Measurements from ENCODE around the gene GPRIN3.
"Not testable (repeated sequence)": the region's sequence is repeated elsewhere in the genome, so short reads cannot be mapped to it uniquely, and the experiment has no call there.

The GPRIN3 gene

DNA sequence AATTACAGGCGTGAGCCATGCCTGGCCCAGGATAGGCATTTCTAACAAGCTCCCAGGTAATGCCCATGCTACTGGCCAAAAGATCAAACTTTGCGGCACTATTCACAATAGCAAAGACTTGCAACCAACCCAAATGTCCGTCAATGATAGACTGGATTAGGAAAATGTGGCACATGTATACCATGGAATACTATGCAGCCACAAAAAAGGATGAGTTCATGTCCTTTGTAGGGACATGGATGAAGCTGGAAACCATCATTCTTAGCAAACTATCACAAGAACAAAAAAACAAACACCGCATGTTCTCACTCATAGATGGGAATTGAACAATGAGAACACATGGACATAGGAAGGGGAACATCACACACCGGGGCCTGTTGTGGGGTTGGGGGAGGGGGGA, 1.6 kb upstream of the GPRIN3 start:
- DNase-seq: not testable (repeated sequence)

DNA sequence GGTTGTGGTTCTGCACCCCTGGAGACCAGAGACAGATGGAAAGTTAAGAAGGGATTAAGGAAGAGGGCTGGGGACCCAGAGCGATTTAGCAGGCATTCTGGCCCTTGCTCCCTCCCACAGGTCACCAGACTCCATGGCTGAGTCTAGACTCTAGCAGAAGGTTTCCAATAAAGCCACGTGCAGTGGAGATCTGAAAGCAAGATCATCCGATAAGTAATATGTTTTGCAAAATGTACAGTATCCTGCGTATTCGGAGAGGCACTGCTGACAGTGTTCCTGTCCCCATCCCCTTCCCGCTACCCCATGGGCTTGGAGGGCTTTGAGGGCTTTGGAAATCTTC, 531 bp upstream of the GPRIN3 start:
- DNase-seq: no peak

DNA sequence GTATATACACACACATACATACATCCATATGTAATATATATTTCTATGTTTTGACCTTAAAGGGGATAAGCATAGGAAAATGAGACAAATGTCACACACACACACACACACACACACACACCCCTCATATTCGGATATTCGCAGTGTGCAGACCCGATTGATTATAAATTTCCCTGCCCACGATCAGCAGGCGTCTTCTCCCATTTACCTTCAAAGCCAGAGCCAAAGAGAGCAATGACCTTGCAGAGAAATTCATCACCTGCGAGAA, 488 bp downstream of the GPRIN3 start:
- no peak for DNase-seq

DNA sequence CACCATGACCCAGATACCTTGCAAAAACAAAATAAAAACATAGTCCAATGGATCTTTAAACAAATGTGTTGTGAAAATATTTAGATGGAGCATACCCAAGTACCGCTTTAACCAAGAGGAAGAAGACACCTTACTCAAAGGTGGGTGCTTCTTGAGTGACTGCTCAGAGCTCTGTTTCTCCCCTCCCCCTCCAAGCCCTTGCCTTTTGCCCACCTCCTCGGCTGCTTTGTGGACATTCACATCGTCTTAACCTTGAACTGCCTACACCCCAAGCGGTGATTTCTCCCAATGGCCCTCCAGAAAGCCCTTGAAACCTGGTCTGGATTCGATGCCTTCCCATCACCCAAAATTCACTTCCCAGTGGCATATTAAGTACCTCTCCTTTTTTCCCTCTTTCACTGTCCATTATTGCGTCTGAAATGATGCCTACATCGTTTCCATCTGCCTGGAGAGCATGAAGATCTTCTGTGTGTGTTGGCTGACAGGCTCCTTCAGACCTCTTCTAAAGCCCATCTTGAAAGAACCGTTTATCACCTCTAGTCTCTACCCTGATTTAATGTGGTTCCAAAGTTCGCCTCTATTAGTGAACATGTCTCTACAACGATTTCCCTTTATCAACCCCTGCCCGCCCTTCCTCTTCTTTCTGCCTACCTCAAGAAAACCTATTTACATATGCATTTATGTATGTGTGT, 968 bp downstream of the GPRIN3 start:
- DNase-seq: no peak

DNA sequence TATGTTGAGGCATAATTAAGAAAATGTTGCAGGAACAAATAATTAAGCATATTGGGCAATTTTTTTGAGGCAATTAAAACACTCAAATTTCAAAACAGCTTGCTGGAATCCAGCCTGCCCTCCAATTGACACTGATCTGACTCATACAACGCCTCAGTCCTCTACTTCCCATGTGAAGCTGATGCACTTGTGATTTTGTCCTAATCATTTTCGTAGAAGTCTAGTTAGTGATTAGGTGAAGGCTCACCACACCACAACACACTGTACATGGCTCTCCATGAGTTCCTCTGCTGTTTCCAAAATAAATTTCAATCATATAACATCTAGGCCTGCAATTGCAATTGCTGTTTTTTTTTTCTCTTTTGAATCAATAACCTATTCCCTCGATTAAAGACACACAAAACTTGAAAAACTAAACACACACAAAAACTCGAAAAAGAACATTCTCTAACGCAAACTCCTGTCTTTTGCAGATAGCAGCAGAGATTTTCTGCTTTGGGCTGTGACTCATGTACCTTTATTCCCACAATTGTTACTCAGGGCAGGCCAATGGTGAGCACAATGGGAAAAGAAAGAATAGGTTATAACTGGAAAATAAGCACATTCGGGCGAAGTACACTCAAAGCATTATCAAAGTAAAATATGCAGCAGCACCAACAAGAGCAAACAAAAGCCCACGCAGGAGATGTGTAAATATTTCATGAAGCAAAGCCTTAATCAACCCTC, 1.7 kb downstream of the GPRIN3 start:
- DNase-seq: no peak

DNA sequence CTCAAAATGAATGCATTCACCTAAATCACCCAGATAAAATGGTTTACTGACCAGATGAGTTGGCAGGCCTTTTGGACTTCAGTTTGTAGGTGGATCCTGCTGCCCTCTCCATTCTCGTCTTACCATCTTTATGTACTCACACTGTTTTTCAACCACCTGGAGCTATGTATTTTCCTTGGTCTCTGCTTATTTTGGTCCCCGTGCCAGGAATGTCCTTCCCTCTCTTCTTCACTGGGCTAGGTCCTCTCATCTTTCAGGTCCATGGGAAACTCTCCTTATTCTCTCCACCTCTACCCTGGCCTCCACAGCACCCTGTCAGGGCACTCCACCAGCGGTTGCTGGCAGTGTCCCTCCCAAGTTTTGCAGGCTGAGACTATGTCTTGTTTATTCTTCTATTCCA, 2.6 kb downstream of the GPRIN3 start:
- no peak for DNase-seq

DNA sequence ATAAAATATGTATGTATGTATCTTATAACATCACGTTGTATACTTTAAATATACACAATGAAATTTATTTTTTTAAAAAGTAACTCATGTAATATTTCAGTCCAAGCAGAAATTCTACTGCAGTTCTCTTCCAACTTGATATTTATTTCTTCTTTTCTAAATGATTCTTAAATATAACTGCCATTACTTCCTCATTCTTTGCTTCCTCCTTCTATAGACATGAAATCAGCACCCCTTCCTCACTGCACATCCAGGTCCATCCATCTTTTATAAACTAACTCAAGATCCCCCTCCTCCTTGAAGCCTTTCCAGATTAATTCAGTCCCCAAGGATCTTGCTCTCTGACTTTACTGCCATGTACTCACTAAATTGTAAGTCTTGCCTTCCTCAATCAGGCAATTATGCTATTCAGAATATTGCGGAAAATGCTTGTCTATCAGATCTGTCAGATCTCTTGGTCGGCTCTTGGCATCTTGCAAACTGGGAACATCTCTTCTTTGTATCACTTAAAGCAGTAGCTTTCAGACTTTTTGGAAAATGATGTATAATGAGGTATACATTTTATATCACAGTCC, 3.7 kb downstream of the GPRIN3 start:
- DNase-seq: no peak

DNA sequence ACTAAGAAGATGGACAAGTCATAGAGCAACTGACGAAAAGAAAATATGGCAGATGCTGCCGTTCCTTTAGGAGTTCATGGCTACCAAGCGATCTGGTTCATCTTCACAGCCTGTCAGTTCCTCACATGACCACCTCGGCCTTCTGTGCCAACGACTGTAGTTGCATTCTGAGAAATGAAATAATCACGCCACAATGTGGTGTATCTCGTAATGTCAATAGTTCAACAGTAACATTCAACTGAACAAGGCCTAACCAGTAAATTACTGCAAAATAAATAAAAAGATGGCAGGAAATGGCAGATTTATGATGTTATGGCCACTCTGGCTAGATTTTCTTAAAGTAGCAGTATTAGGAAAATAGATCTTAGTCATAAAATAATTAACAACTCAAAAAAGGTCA, 4.4 kb downstream of the GPRIN3 start:
- DNase-seq: no peak

DNA sequence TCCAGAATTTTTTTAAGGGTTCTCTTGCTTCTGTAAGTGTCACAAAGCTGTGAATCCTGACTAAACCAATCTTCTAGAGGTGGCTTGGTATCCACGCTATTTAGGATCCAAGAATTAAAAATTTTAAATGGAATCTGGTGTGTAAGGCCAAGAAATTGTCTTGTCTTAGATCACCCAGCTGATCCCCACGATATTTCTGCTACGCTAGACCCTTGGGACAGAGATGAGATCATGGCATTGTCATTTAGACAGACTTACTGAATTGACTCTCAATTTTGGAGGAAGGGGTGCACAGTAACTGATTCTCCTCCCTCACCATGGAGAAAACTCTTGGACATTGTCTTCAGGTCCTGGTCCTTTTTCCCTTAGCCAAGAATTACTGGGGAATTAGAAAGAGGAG, 5.7 kb downstream of the GPRIN3 start:
- DNase-seq: no peak

DNA sequence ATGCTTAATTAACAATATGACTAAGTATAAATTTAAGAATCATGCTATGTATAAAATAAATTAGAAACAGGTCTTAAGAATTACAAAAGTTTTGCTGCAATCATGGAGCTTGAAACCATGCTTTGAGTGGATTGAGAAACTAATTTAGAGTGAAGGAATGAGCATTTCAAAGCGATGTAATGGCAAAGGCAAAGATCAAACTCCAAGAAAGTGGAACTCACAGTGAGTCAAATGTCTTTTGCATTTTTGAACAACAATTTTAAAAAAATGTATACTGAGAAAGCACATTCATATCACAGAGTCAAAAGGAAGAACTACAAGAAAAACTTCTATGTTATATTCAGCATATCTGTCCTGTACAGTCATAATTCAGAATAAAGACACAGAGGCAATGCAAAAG, 6.6 kb downstream of the GPRIN3 start:
- DNase-seq: no peak

DNA sequence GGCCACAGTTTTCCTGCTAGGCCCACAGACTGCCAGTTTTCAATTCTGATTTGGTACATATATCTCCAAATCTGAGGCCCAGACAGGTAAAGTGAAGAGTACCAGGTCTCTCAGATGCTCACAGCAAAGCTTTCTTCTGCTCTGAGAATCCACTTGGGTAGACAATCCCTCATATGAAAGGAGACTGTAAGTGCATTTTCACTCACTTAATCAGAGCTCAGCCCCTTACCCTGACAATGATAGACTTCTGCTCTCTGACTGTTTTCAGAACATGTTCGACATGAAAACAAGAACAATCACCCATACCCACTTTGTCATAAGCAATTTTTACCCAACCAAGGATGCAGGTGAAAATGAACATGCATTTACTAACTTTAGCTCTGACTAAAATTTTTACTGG, 7.1 kb downstream of the GPRIN3 start:
- no peak for DNase-seq

DNA sequence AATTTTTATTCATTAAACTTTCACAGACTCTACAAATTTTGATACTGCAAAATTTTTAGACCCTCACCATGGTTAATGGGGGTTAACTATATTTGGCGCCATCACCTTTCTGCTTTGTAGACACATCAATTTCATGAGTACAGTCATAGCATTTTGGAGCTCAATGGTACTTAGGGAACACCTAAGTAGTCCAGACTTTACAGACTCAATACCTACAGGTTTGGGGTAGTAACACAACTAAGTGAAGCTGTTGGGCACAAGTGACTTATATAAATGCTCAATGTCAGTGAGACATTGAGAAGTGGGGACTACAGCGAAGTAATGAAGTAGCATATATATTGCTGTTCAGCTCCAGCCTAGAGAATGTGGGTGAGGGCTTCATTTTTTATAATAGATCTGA, 7.5 kb downstream of the GPRIN3 start:
- no peak for DNase-seq

DNA sequence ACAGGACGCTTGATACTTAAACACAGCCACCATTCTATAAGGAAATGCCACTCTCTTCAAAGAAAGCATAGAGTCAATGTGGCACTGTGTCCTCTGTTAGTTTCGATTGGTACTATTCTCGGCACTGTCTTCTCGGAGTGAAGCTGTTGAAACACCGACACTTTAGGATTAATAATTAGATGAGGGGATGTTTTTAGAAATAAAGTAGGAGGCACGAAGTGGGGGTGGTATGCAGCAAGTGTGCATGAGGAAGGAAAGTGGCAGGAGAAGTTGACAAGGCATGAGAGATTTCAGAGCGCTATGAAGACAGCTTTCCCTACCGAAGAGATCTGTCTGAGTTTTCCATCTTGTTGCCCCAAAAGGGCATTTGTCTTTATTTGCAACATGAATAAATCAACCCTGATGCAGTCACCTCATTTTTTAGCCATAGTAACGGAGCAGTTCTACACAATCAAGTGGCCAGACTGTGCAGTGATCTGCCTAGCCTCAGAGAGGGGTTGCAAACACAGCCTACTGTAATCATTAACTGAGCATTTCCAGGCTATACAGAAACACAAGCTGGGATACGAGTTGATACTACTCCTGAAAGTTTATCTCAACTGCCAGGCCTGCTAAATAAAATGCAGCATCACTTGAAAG, 8.3 kb downstream of the GPRIN3 start:
- DNase-seq: no peak

DNA sequence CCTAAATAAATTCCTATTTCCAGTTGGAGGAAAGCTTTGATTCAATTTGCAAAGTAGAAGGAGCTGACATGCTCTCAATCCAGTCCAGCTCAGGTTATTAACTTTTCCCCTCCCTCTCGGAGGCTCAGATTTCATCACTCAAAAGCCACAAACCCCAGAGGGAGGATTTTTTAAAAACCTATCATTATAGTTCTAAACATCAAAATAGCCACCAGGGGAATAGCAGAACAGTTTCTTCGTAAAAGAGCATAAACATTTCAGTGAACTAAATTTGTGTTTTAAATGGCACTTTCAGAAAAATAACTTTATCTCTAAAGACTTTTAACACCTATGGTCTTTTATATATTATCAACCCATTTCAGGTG, 8.8 kb downstream of the GPRIN3 start:
- DNase-seq: no peak

DNA sequence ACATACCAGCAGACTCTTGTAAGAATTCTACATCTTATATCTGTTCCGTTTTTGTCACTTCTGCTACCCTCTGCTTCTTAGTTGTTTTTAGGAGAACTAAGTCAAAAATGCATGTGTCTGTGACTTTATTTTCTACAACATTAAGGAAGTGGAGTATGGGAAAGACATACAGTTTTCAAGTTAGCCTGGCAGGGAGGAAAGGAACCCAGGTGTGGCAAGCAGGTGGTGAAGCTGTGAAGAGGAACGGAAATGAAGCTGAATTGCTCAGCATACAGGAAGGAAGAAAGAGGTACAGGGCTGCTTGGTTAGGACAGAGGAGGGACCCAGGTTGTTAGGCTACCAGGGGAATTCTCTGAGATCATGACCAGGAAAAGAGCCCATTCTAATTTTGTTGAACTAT, 9.4 kb downstream of the GPRIN3 start:
- no peak for DNase-seq

DNA sequence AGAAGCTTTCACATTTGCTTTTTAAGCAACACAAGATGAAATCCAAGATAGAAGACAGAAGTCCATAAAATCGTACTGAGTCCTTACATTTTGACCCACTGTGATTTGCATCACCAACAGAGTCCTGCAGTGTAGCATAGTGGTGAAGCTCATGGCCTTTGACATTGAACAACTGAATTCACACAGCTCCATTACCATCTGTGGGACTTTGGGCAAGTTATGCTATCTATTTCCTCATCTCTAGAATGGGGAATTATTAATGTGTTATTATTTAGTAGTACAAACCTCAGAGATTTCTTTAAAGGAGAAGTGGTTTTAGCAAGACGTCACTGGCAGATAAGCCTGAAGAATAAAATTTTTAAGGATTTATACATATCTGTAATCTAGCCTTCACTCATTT, 10.7 kb downstream of the GPRIN3 start:
- no peak for DNase-seq

DNA sequence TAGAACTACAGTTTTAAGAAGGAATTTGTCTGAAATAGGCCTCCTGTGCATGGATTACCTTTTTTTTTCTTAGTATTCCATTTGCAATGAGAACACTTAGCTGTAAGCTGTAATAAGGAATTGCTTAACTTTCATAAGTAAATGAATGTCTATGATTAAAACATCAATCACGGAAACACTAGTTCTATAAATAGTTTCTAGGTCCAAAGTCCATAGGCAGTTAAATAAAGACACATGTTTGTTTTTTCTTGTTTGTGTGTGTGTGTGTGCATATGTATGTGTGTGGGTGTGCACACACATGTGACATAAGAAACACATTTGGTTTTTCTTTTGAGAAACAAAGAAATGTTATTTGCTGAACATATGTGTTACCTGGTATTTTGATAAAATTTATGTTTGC, 11.2 kb downstream of the GPRIN3 start:
- no peak for DNase-seq

DNA sequence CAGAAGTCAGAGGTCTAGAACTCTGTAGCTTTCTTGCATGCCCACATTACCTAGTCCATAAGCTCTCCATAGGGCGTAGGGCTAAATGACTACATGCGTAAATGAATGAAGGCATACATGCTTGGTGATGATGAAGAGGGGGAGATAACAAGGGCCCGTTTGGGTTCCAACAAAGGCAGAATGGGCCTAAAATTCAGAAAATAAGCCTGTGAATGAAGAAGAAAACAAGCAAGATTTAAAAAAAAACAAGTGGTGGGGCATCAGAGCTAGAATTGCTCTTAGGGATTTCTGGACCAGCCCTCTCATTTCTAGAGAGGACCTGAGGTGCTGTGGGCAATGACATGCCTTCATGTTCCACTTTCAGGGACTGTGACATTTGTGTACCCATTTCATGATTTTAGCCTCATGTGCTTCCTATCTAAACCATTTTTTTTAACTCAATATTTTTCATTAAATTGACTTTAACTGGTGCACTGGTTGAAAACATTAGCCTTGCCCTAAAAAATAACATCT, 12.1 kb downstream of the GPRIN3 start:
- DNase-seq: no peak

DNA sequence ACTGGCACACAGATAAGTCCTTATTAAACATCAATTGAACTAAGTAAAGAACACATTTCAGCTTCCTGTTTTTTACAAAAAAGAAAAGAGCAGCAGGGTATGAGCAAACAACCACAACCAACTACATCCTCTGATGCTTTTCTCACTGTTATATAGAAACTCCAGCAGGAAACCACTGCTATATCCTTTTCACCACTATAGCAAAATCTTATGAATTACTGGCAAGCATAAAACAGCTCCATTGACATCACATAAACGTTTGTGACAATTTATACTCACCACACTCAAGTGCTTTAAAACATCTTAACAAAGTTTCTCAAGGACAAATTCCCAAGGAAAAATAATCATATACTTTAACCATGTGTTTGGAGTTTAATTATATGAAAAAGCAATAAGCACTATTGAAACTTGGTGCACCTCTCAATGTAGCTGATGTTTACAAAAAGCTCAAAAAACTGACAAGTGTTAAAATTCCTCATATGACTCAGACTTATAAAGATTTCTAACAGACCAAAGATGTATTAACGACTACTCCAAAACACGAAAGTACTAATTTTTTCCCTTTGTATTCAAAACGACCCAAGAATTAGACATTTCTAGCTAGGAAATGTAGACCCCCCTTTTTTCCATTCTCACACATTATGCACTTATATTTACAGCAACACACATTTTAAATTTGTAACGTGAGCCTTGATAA, 12.9 kb downstream of the GPRIN3 start:
- no peak for DNase-seq

DNA sequence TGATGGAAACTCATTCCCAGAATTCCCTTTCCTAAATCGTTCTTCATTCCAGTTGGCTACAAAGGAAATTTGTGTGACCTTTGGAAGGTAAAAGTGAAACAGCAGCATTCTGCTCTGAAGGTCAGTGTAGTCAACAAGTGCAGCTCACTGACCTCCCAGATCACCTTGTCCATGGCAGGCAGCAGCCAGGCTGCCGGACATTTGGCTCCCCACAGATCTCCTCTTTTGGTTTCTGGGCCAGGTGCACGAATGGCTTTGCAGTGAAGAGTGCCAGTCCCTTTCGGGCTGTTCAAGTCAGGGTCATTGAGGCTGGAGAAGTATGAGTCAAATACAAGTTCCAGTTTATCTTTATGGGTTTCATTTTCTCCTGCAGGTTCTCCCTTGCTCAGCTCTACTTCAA, 14.3 kb downstream of the GPRIN3 start:
- no peak for DNase-seq

DNA sequence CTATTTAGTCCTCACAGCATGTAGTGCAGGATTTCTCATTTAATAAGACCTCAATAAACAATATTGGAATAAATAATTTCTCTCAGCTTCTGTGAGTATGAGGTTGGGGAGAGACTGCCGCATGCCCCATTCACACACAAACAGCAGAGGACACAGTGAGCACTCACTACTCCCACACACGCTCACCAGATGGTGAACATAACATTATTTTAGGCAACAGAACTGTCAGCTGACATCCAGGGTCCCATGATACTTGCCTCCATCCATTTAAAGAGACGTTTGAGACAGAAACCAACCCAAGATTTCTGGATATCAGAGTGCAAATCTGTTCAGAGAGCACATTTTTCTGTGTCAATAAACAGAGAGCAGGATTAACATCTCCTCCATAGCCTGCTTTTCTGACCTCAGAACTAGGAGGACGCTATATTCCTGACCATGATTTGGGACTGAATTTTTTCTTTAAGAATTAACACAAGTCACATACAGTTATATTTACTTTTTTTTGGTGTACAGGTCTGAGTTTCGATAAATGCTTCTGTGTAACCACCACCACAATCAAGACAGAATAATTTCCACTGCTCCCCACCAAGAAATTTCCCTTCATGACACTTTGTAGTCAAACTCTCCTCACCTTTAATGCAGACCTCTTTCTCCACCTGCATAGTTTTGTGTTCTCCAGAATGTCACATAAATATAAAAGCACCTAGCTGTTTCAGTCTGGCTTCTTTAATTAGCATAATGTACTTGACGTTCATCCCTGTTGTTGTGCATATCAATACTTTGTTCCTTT, 16.7 kb downstream of the GPRIN3 start:
- no peak for DNase-seq

DNA sequence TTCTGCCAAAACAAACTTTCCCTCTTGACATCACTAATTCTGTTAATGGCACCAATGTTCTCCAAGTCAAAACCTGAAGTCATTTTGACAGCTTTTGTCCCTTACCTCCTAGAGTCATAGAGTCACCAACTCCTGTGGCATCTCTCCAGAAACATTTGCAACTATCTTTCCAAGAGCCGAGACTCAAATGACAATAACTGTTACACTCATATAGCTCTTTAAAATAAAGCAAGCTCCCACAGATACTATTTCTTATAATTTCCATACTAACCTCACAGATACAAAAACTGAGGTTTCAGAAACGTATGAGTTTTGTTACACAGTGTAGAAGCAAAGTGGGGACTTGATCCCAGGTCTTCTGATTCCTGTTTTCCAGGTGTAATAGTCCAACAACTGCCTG, 18.3 kb downstream of the GPRIN3 start:
- no peak for DNase-seq

DNA sequence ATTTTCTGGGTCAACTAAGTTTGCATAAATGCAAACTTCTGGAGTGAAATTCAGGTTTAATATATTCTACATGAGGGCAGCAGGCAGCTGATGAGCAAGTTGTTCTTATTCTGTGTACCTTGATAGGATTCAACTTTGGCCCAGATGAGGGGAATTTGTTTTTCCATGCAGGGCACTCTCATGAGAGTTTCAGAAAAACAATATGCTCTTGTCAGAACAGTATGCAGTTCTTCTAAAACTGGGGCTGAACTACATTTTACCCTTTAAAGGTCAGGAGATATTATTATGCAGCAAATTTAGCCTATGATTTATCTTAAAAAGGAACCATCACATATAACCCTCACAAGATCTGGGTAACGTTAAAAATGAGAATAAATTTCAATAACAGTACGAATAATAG, 19.2 kb downstream of the GPRIN3 start:
- DNase-seq: no peak
